Gastroesophageal sphincter (tissue), 3 donors: ENCODE results near the gene SLC12A1.

Source experiments
- CTCF ChIP-seq, 4 experiments: fragments of 200-600 bp in 2 of 4; fragments of 450-650 bp in 2 of 4; sonication (generic) in 1 of 4; IDR thresholded peaks; one replicate each; pipeline ENCODE4 v1.5.1; 2017 to 2019; ENCODE audit warnings: antibody characterized with exemption in 4 of 4, mild to moderate bottlenecking in 2 of 4, moderate library complexity in 2 of 4
- EP300 ChIP-seq: sonication (generic); formaldehyde crosslinking; IDR thresholded peaks from one replicate; pipeline ENCODE4 v1.6.1; 2017; ENCODE audit warnings: antibody characterized with exemption, mild to moderate bottlenecking
- POLR2A ChIP-seq, 2 donors: fragments of 450-650 bp; IDR thresholded peaks; one replicate each; pipeline ENCODE4 v1.6.1; 2017; ENCODE audit warnings: antibody characterized with exemption in 2 of 2, mild to moderate bottlenecking in 2 of 2, moderate library complexity in 1 of 2
- POLR2AphosphoS5 ChIP-seq: sonication (generic); formaldehyde crosslinking; IDR thresholded peaks from one replicate; pipeline ENCODE4 v1.6.1; 2017; ENCODE audit warnings: antibody characterized with exemption

- TF ChIP-seq CTCF (IDR thresholded peaks at IDR 0.05) (no peak), EP300 (no peak), POLR2AphosphoS5 (no peak), POLR2A (IDR thresholded peaks at IDR 0.05) (no peak)
These were observed 124.1 kb downstream of the SLC12A1 start for GRCh38 chr15:48330105-48330785.
